Measurements from ENCODE around the gene MRM2.

MRM2 gene

GRCh38 chr7:2241580-2242540, at the start of gene MRM2, which contains the start of gene NUDT1:
MRM2 (minus strand) TSS chr7:2242205; CDS start chr7:2242169, 36 bp downstream.
NUDT1 (plus strand) TSS chr7:2242226; CDS start chr7:2244575, 2,349 bp downstream.
- Histone ChIP-seq H3K4me1 (ENCODE audit: insufficient read depth, insufficient read length) (peaks cover 11% of the 10 kb centered on the region), H3K36me3 (ENCODE audit: insufficient read depth, insufficient read length, low read length) (peaks cover 64% of the 10 kb centered on the region)

DNA sequence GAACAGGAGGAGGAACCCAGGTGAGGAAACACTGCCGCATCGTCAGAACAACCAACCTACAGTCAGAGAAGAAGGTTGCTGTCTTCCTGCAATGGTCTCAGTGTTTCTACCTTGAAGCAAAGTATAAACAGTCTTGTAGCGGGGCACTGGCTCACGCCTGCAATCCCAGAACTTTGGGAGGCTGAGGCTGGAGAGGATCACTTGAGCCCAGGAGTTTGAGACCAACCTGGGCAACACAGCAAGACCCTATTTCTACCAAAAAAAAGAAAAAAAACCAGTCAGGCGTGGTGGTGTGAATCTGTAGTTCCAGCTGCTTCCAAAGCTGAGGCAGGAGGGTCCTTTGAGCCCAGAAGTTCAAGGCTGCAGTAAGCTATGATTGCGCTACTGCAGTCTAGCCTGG, 48.9 kb upstream of the MRM2 start:
- no peak overlapping the region for H3K9ac ChIP-seq (ENCODE audit: insufficient read length, low read depth)
- no peak for DNase-seq (ENCODE audit: low read depth, low spot score)
- H3K4me3 ChIP-seq (ENCODE audit: insufficient read length, low read depth) = no peak overlapping the region
- no peak for TF ChIP-seq SUZ12 (IDR thresholded peaks at IDR 0.05; ENCODE audit: extremely low read depth, insufficient read depth, insufficient read length)
- TF ChIP-seq YY1 (IDR thresholded peaks at IDR 0.05; ENCODE audit: insufficient read depth, insufficient read length) = no peak
- TF ChIP-seq ZNF274 (IDR thresholded peaks at IDR 0.05; ENCODE audit: low read depth, low read length) = no peak
- no peaks in the 10 kb centered on the region; the same call in 1 of the 2 replicates for H3K9me3 ChIP-seq (ENCODE audit: insufficient read depth, low read length)
- peaks cover 14% of the 10 kb centered on the region for H3K36me3 ChIP-seq (ENCODE audit: insufficient read depth, insufficient read length, low read length)
- no peaks in the 10 kb centered on the region for H3K4me1 ChIP-seq (ENCODE audit: insufficient read depth, insufficient read length)
- H3K27me3 ChIP-seq (ENCODE audit: insufficient read depth, insufficient read length) = no peaks in the 10 kb centered on the region

More at GRCh38 chr7:2241580-2242540, at the start of gene MRM2, which contains the start of gene NUDT1:
- H3K9me3 ChIP-seq (ENCODE audit: insufficient read depth, low read length) = no peaks in the 10 kb centered on the region
- peak within 1 kb of the TSS; percentile 94 for H3K9ac ChIP-seq (ENCODE audit: insufficient read length, low read depth)
- peak; percentile 80 for DNase-seq (ENCODE audit: low read depth, low spot score)
- TF ChIP-seq SUZ12 (IDR thresholded peaks at IDR 0.05; ENCODE audit: extremely low read depth, insufficient read depth, insufficient read length) = no peak
- no peak for TF ChIP-seq ZNF274 (IDR thresholded peaks at IDR 0.05; ENCODE audit: low read depth, low read length)
- peak; percentile 66 for TF ChIP-seq YY1 (IDR thresholded peaks at IDR 0.05; ENCODE audit: insufficient read depth, insufficient read length)
- peak within 1 kb of the TSS; percentile 89 for H3K4me3 ChIP-seq (ENCODE audit: insufficient read length, low read depth)
- H3K27me3 ChIP-seq (ENCODE audit: insufficient read depth, insufficient read length) = no peaks in the 10 kb centered on the region

GRCh38 chr7:2289621-2290020, 47.6 kb upstream of the MRM2 start:
- no peak for TF ChIP-seq SUZ12 (IDR thresholded peaks at IDR 0.05; ENCODE audit: extremely low read depth, insufficient read depth, insufficient read length)
- TF ChIP-seq ZNF274 (IDR thresholded peaks at IDR 0.05; ENCODE audit: low read depth, low read length) = no peak
- no peak for TF ChIP-seq YY1 (IDR thresholded peaks at IDR 0.05; ENCODE audit: insufficient read depth, insufficient read length)
- peaks cover 14% of the 10 kb centered on the region for H3K36me3 ChIP-seq (ENCODE audit: insufficient read depth, insufficient read length, low read length)
- H3K27me3 ChIP-seq (ENCODE audit: insufficient read depth, insufficient read length) = no peaks in the 10 kb centered on the region
- no peak for DNase-seq (ENCODE audit: low read depth, low spot score)
- no peaks in the 10 kb centered on the region; the same call in 1 of the 2 replicates for H3K9me3 ChIP-seq (ENCODE audit: insufficient read depth, low read length)
- H3K4me3 ChIP-seq (ENCODE audit: insufficient read length, low read depth) = no peak overlapping the region
- H3K9ac ChIP-seq (ENCODE audit: insufficient read length, low read depth) = no peak overlapping the region
- H3K4me1 ChIP-seq (ENCODE audit: insufficient read depth, insufficient read length) = no peaks in the 10 kb centered on the region

DNA sequence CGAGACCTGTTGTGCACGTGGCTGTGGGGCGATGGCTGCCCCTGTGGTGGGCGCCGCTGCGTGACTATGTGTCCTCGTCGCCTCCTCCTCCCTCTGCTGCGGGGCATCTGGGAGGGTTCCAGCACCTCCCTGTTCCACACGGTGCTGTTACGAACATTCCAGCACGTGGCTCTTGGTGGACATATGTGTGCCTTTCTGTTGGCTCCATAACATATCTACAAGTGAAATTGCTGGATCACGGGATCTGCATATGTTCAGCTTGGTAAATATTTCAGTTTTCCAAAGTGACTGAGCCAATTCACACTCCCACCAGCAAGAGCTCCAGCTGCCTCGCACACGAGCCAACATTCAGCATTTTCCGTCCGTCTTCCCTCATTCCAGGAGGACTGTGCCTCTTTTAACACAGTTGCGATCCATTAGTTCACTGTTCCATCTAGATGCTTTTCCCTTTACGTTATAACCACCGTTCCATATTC, 47.1 kb upstream of the MRM2 start:
- TF ChIP-seq ZNF274 (IDR thresholded peaks at IDR 0.05; ENCODE audit: low read depth, low read length) (no peak), YY1 (IDR thresholded peaks at IDR 0.05; ENCODE audit: insufficient read depth, insufficient read length) (no peak), SUZ12 (IDR thresholded peaks at IDR 0.05; ENCODE audit: extremely low read depth, insufficient read depth, insufficient read length) (no peak)
- no peaks in the 10 kb centered on the region for H3K4me1 ChIP-seq (ENCODE audit: insufficient read depth, insufficient read length)
- H3K4me3 ChIP-seq (ENCODE audit: insufficient read length, low read depth) = no peak overlapping the region
- H3K9ac ChIP-seq (ENCODE audit: insufficient read length, low read depth) = no peak overlapping the region
- H3K36me3 ChIP-seq (ENCODE audit: insufficient read depth, insufficient read length, low read length) = peaks cover 14% of the 10 kb centered on the region
- no peaks in the 10 kb centered on the region for H3K27me3 ChIP-seq (ENCODE audit: insufficient read depth, insufficient read length)
- DNase-seq (ENCODE audit: low read depth, low spot score) = no peak
- H3K9me3 ChIP-seq (ENCODE audit: insufficient read depth, low read length) = no peaks in the 10 kb centered on the region; the same call in 1 of the 2 replicates

- Histone ChIP-seq H3K9me3 (ENCODE audit: insufficient read depth, low read length) (no peaks in the 10 kb centered on the region; the same call in 1 of the 2 replicates), H3K4me3 (ENCODE audit: insufficient read length, low read depth) (no peak overlapping the region), H3K27me3 (ENCODE audit: insufficient read depth, insufficient read length) (no peaks in the 10 kb centered on the region), H3K4me1 (ENCODE audit: insufficient read depth, insufficient read length) (peaks cover under 1% of the 10 kb centered on the region), H3K36me3 (ENCODE audit: insufficient read depth, insufficient read length, low read length) (peaks cover 14% of the 10 kb centered on the region), H3K9ac (ENCODE audit: insufficient read length, low read depth) (no peak overlapping the region)
- no peak for TF ChIP-seq YY1 (IDR thresholded peaks at IDR 0.05; ENCODE audit: insufficient read depth, insufficient read length)
- TF ChIP-seq ZNF274 (IDR thresholded peaks at IDR 0.05; ENCODE audit: low read depth, low read length) = no peak
- no peak for TF ChIP-seq SUZ12 (IDR thresholded peaks at IDR 0.05; ENCODE audit: extremely low read depth, insufficient read depth, insufficient read length)
- no peak for DNase-seq (ENCODE audit: low read depth, low spot score)
Measured at GRCh38 chr7:2288503-2288902, 46.5 kb upstream of the MRM2 start.

- H3K36me3 ChIP-seq (ENCODE audit: insufficient read depth, insufficient read length, low read length) = peaks cover 13% of the 10 kb centered on the region
Measured at GRCh38 chr7:2287745-2288144, 45.7 kb upstream of the MRM2 start.

GRCh38 chr7:2283074-2283473, 41.1 kb upstream of the MRM2 start:
- Histone ChIP-seq H3K27me3 (ENCODE audit: insufficient read depth, insufficient read length) (no peaks in the 10 kb centered on the region), H3K4me3 (ENCODE audit: insufficient read length, low read depth) (no peak overlapping the region), H3K36me3 (ENCODE audit: insufficient read depth, insufficient read length, low read length) (peaks cover under 1% of the 10 kb centered on the region), H3K9ac (ENCODE audit: insufficient read length, low read depth) (peak overlapping the region; percentile 1), H3K4me1 (ENCODE audit: insufficient read depth, insufficient read length) (peaks cover 13% of the 10 kb centered on the region), H3K9me3 (ENCODE audit: insufficient read depth, low read length) (no peaks in the 10 kb centered on the region)
- TF ChIP-seq ZNF274 (IDR thresholded peaks at IDR 0.05; ENCODE audit: low read depth, low read length) = no peak
- TF ChIP-seq YY1 (IDR thresholded peaks at IDR 0.05; ENCODE audit: insufficient read depth, insufficient read length) = no peak
- no peak for TF ChIP-seq SUZ12 (IDR thresholded peaks at IDR 0.05; ENCODE audit: extremely low read depth, insufficient read depth, insufficient read length)
- no peak for DNase-seq (ENCODE audit: low read depth, low spot score)

More at GRCh38 chr7:2287745-2288144, 45.7 kb upstream of the MRM2 start:
- H3K4me3 ChIP-seq (ENCODE audit: insufficient read length, low read depth) = no peak overlapping the region
- peaks cover 5% of the 10 kb centered on the region for H3K4me1 ChIP-seq (ENCODE audit: insufficient read depth, insufficient read length)
- H3K9me3 ChIP-seq (ENCODE audit: insufficient read depth, low read length) = no peaks in the 10 kb centered on the region; the same call in 1 of the 2 replicates
- no peak for DNase-seq (ENCODE audit: low read depth, low spot score)
- TF ChIP-seq SUZ12 (IDR thresholded peaks at IDR 0.05; ENCODE audit: extremely low read depth, insufficient read depth, insufficient read length) (no peak), YY1 (IDR thresholded peaks at IDR 0.05; ENCODE audit: insufficient read depth, insufficient read length) (no peak), ZNF274 (IDR thresholded peaks at IDR 0.05; ENCODE audit: low read depth, low read length) (no peak)
- H3K9ac ChIP-seq (ENCODE audit: insufficient read length, low read depth) = no peak overlapping the region
- no peaks in the 10 kb centered on the region for H3K27me3 ChIP-seq (ENCODE audit: insufficient read depth, insufficient read length)

Measured in NT2/D1 (cell line).